Measurements from ENCODE around the gene CCDC85C. TPM values are rescaled to one million over a fixed set of nuclear protein-coding genes. Genes with fewer than 3 reads are reported as not detected.

The CCDC85C gene
- total and polyA plus RNA-seq, 10 donors, result 1.6 to 12.4 (median 8.1) TPM

- Histone ChIP-seq H3K27me3 (replicated peaks in 1 of 7) (no peaks in the 10 kb centered on the region), H3K36me3 (peaks cover 0 to 29% (median 24%) of the 10 kb centered on the region in 6 donors), H3K27ac (no peak overlapping the region), H3K4me1 (peaks cover 5 to 60% (median 31%) of the 10 kb centered on the region in 6 donors), H3K9me3 (no peaks in the 10 kb centered on the region), H3K4me3 (no peak overlapping the region)
- WGBS, 5 donors, result 56 to 69% (median 62%) methylated on average over 4 of the region's 4 CpGs
- no peak for TF ChIP-seq POLR2AphosphoS5 (IDR thresholded peaks at IDR 0.05)
- no peak for TF ChIP-seq CTCF (IDR thresholded peaks at IDR 0.05 in 8 of 11, conservative IDR thresholded peaks at IDR 0.05 in 3 of 11)
- no peak for TF ChIP-seq POLR2A (IDR thresholded peaks at IDR 0.05)
- DNase-seq, result no peak
- intact Hi-C loops (cut with DNase I; ENCODE audit: low total_unique reads), result no loop called here
These were observed 135.9 kb downstream of the CCDC85C start for GRCh38 chr14:99468081-99468480.

- Histone ChIP-seq H3K4me3 (no peak overlapping the region), H3K36me3 (peaks cover 0 to 35% (median 29%) of the 10 kb centered on the region in 6 donors), H3K27me3 (replicated peaks in 1 of 7) (no peaks in the 10 kb centered on the region), H3K4me1 (peaks cover 5 to 54% (median 31%) of the 10 kb centered on the region in 6 donors), H3K9me3 (no peaks in the 10 kb centered on the region), H3K27ac (no peak overlapping the region)
- no peak for DNase-seq
- intact Hi-C loops (cut with DNase I; ENCODE audit: low total_unique reads), result no loop called here
- TF ChIP-seq POLR2A (IDR thresholded peaks at IDR 0.05) (no peak), POLR2AphosphoS5 (IDR thresholded peaks at IDR 0.05) (no peak), CTCF (IDR thresholded peaks at IDR 0.05 in 8 of 11, conservative IDR thresholded peaks at IDR 0.05 in 3 of 11) (no peak)
- 60 to 75% (median 68%) methylated on average over 9 of the region's 9 CpGs for WGBS, 5 donors
These were observed 136.5 kb downstream of the CCDC85C start for GRCh38 chr14:99467336-99468078.

GRCh38 chr14:99466758-99467157 lies 137.2 kb downstream of the CCDC85C start:
- TF ChIP-seq POLR2AphosphoS5 (IDR thresholded peaks at IDR 0.05), result no peak
- TF ChIP-seq CTCF (IDR thresholded peaks at IDR 0.05 in 8 of 11, conservative IDR thresholded peaks at IDR 0.05 in 3 of 11), result no peak
- TF ChIP-seq POLR2A (IDR thresholded peaks at IDR 0.05), result no peak
- H3K36me3 ChIP-seq, result peaks cover 0 to 42% (median 36%) of the 10 kb centered on the region in 6 donors
- DNase-seq, result no peak
- H3K27me3 ChIP-seq (replicated peaks in 1 of 7), result no peaks in the 10 kb centered on the region
- intact Hi-C loops (cut with DNase I; ENCODE audit: low total_unique reads), result no loop called here
- H3K4me3 ChIP-seq, result no peak overlapping the region
- no peak overlapping the region for H3K27ac ChIP-seq
- WGBS, 5 donors, result 84 to 95% (median 91%) methylated on average over 3 of the region's 3 CpGs
- no peaks in the 10 kb centered on the region for H3K9me3 ChIP-seq
- H3K4me1 ChIP-seq, result peaks cover 5 to 49% (median 30%) of the 10 kb centered on the region in 6 donors

- Histone ChIP-seq H3K9me3 (no peaks in the 10 kb centered on the region), H3K4me1 (peaks cover 5 to 36% (median 25%) of the 10 kb centered on the region in 6 donors), H3K4me3 (no peak overlapping the region), H3K27ac (no peak overlapping the region), H3K36me3 (peaks cover 0 to 57% (median 49%) of the 10 kb centered on the region in 6 donors), H3K27me3 (replicated peaks in 1 of 7) (no peaks in the 10 kb centered on the region)
- 94 to 98% (median 96%) methylated on average over 8 to 9 of the region's 9 CpGs for WGBS, 5 donors
- DNase-seq, result no peak
- TF ChIP-seq CTCF (IDR thresholded peaks at IDR 0.05 in 8 of 11, conservative IDR thresholded peaks at IDR 0.05 in 3 of 11) (no peak), POLR2AphosphoS5 (IDR thresholded peaks at IDR 0.05) (no peak), POLR2A (IDR thresholded peaks at IDR 0.05) (no peak)
- intact Hi-C loops (cut with DNase I; ENCODE audit: low total_unique reads), result no loop called here
These were observed 138.7 kb downstream of the CCDC85C start for GRCh38 chr14:99465288-99465687.

Measured in spleen (tissue), 11 donors.